NCI-H1048 (cell line): ENCODE results near the gene HSCB.
"Not testable (repeated sequence)": the region's sequence is repeated elsewhere in the genome, so short reads cannot be mapped to it uniquely, and the experiment has no call there.

Experiments
- DNase-seq: peaks from one replicate; lab custom pipeline; 2025; lab: John Stamatoyannopoulos, UW

HSCB gene, protein sequence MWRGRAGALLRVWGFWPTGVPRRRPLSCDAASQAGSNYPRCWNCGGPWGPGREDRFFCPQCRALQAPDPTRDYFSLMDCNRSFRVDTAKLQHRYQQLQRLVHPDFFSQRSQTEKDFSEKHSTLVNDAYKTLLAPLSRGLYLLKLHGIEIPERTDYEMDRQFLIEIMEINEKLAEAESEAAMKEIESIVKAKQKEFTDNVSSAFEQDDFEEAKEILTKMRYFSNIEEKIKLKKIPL

DNA sequence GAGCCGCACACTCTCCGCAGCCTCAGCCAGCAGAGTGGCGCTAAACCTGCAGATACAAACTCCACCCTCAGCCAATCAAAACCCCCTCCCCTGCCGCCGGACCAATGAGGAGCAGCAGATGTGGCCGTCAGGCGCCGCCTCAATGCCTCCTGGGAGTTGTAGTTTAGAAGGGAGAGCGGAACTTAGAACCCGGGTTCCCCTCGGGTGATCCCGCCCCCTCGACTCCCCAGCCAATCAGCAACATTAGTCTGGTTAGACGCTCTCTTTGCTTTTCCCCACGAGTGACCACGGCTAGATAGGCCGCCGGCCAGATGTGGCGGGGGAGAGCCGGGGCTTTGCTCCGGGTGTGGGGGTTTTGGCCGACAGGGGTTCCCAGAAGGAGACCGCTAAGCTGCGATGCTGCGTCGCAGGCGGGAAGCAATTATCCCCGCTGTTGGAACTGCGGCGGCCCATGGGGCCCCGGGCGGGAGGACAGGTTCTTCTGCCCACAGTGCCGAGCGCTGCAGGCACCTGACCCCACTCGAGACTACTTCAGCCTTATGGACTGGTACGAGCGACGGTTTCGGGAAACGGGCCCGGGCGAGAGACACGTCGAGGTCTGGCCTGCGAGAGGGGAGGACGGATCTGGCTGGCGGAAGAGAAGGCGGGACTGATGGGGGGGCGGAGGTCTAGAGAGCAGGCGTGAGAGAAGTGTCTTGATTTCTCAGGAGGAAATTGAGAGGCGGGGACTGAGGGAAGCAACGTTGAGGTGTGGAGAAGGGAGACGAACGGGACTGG is at the start of gene HSCB, which contains the start of gene CHEK2:
TSS of gene HSCB (plus strand) at position 255 of the 777 bp plus-strand sequence. CDS start at position 312, 57 bp downstream.
TSS of gene CHEK2 (minus strand) at position 36 of the 777 bp plus-strand sequence. CDS start 7,099 bp downstream, outside the sequence.
- peak; percentile 95 for DNase-seq

DNA sequence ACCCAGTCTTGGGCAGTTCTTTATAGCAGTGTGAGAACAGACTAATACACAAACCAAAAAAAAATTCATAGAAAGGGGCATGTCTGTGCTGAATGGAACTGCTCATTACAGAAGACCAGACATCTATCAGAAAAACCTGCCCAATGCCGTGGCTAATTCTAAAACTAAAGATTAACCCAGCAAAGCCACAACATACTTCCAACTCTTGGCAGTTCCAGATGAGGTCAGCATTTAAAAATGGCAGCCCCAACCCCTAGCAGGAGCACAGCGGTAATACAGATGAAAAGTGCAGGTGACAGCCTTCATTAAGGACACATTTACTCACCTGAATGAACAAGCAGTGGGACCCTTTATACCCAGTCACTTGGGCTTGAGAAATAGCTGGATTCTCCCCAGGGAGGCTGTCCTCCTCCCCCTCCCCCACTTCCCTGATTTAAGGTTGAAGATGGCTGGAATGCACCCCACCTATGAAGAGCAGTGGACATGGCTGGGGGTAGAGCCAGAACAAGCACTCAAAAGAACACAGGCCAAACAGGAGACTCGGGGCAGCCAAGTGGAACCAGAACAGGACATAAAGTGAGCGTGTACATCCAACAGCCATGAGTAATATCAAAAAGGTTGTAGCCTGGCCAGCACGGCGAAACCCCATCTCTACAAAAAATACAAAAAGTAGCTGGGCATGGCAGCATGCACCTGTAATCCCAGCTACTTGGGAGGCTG is 48.6 kb upstream of the HSCB start:
- DNase-seq: not testable (repeated sequence)

DNA sequence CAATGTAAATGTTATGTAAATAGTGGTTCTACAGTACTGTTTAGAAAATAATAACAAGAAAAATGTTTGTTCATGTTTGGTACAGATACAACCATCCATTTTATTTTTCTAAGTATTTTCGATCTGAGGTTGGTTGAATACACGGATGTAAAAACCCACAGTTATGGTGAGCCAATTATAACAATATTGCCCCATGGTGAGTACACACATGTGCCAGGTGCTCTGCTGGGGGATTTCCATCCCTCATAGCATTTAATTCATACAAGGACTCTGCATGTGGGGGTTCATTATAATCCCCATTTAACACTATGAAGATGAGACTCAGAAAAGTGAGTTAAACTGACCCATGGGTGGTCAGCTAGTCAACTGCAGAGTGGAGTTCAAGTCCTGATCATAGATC is 38.9 kb upstream of the HSCB start:
- DNase-seq: no peak

DNA sequence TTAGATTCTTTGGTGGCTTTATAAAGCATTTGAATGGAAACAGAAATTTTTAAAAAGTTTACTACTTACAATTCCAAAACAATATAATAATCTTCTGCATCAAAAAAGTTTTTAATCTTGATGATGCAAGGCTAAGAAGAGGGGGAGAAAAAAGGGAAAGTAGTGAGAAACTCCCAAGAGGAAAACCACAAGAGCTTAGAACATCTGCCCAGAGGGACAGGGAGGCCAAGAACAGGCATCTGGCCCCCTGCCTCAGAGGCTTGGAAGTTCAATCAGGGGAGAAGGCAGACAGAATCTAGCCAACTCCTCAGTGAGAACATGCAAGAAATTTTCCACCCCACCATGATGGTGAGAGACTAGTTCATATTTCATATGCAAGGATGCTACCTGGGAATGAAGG is 38.4 kb upstream of the HSCB start:
- no peak for DNase-seq

DNA sequence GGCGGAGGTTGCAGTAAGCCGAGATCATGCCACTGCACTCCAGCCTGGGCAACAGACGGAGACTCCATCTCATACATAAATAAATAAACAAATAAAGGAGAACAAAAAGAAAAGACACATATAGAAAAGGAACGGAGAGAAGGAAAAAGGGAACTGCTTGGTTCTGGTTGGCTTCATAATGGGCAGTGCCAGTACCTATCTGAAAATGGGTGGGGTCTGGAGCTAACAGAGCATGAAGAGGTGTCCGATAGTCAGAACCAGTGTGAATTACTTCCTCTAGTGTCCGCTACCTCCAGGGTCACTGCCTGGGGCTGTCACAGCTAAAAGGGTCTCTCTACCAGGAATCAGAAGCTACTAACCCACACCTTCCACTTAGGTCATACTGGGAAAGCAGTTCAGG is 35.0 kb upstream of the HSCB start:
- DNase-seq: no peak

DNA sequence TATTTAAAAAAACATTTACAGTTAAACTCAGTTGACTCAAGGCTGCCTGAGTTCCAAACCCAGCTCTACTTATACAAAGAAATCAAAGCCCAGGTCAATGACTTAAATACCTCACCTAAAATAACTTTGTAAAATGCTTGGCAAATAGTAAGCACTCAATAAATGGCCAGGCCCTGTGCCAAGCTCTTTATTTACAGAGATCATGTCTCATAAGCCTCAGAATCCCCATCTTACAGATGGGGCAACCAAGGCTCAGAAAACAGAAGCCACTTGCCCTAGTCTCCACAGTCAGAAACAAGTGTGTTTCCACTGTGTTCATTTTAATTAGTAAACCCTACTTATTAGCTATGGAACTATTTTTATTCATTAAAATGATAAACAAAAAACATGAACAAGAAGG is 31.7 kb upstream of the HSCB start:
- no peak for DNase-seq

DNA sequence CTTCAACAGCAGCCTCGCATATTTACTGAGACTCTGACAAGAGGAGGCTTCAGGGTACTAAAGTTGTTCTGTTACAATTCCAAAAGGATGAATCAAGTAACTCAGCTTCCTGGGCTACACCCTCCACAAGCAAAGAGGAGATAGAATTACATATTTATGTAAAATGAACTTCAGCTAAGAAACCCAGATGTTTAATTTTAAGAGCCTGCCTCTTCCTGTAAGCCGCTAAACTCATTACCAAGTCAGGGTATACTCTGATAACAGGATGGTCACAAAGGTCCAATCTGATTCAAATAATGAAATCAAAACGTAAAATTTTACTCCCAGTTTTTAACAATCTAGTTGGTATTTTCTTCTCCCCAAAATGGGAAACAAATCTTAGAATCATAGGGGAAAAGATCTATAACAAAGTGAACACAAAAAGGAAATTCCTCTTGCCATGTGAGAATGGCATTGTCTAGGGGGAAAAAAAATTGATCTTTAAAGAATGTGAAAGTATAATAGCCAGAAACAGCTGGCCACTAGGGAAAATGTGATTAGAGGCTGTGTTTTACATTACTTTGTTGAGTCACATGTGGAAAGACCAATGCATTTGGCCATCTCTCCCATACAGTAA is 31.2 kb upstream of the HSCB start:
- DNase-seq: no peak

DNA sequence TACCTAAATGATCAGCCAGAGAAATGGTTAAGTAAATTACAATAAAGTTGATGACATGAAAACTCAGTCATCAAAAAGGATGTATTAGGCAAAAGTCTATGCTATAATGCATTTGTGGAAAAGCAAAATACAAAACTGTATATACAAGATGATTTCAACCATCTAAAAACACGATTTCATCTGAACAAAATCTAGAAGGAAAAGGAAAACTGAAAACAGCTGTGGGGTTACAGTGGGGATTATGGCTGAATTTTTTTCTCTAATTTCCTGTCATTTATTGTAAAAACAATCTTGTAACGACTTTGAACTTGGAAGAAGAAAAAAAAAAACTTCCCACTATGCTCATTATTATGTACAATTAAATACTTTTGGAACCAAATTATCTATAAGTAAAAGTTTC is 30.5 kb upstream of the HSCB start:
- no peak for DNase-seq

DNA sequence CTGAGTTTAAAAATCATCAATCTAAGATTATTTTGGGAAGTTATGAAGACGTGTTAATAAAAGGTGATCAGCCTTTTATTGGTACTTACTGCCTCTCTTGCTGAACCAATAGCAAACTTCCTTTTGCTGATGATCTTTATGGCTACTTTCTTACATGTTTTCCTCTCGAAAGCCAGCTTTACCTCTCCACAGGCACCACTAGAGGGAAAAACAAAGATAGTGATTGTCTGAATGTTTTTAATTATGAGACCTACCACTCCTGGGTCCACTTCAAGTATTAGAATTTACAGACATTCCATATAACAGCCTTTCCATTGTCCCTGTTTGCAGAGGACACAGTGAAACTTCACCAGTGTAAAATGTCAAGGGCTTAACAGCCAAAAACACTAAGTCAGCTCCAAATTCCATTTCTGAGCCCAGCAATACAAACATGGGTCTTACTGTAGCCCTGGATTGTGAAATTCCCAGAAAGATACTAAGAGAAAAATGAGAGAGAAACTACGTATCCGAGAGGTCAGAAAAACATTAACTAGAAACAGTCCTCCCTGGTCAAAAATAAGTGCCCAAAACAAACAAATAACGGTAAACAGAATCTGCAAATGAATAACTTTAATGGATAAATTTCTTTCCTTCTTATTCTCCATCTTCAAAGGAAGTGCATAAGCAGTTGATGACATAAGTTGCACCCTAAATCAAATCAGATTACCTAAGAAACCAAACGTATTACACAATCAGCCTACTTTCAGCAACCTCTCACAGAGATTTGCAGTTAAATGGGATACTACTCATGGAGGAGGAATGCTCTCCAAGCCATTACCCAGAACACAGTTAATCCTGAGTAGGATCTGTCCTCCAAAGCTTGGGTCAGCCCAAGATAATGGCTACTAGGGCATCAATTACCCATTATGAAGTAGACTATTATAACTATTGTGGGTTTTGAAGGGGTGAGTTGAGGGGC is 29.7 kb upstream of the HSCB start:
- DNase-seq: no peak

DNA sequence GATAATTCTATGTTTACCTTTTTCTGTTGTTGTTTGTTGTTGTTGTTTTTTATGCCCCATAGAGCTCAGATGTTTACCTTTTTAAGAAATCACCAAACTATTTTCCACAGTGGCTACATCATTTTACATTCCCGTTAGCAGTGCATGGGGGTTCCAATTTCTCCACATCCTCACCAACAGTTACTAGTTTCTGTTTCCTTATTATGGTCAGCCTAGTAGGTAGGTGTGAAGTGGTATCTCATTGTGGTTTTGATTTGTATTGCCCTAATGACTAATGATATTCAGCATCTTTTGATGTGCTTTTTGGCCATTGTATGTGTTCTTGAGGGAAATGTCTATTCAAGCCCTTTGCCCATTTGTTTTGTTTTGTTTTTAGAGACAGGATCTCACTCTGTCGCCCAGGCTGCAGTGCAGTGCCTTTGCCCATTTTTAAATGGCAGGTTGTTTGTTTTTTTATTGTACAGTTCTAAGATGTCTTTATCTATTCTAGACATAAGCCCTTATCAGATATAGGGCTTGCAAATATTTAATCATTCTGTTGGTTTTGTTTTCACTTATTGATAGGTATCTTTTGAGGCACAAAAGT is 27.7 kb upstream of the HSCB start:
- DNase-seq: no peak

DNA sequence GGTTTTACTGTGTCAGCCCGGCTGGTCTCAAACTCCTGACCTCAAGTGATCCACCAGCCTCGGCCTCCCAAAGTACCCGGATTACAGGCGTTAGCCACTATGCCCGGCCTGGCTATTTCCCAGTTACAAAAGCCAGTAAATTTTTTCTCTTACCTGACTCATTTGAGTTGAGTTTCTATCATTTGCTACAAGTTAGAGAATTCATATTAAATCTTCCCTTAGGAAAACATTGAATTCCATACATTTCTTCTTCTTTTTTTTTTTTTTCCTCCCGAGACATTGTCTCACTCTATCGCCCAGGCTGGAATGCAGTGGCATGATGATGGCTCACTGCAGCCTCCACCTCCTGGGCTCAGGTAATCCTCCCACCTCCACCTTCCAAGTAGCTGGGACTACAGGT is 26.2 kb upstream of the HSCB start:
- no peak for DNase-seq

DNA sequence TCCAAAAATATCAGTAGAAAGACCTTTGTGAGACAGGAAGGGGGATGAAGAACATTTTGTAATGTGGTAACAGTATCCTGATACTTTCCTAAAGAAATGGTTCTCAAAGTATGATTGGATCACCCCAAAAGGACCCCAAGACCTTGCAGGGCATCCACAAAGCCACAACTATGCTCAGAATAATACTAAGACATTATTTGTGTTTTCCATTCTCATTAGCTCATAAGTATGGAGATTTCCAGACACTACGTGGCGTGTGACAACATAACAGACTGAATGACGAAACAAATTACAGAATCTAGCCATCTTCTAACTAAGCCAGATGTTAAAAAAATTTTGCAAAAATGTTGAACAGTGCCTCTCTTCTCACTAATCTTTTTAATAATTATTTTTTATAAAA is 25.2 kb upstream of the HSCB start:
- no peak for DNase-seq

DNA sequence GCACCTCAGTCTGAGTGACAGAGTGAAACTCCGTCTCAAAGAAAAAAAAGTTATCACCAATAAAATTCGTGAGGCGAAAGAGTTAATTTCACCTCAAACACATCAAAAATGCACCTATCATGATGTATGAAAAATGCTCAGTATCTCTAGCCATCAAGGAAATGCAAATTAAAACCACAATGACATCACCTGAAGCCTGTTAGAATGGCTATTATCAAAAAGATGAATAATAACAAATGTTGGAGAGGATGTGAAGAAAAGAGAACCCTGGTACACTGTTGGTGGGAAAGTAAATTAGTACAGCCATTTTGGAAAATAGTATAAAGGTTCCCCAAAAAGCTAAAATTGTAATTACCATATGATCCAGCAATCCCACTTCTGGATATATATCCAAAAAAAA is 23.8 kb upstream of the HSCB start:
- DNase-seq: no peak

DNA sequence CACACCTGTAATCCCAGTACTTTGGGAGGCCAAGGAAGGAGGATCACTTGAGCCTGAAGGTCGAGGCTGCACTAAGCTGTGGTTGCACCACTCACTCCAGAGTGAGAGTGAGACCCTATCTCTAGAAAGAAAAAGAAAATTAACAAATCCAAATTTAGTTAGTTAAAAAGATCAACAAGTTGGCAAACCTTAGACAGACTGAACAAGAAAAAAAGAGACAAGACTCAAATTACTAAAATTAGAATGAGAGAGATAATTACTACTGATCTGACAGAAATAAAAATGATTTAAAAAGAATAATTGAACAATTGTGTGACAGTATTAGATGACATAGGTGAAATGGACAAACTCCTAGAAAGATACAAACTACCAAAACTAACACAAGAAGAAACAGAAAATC is 13.8 kb upstream of the HSCB start:
- DNase-seq: no peak

DNA sequence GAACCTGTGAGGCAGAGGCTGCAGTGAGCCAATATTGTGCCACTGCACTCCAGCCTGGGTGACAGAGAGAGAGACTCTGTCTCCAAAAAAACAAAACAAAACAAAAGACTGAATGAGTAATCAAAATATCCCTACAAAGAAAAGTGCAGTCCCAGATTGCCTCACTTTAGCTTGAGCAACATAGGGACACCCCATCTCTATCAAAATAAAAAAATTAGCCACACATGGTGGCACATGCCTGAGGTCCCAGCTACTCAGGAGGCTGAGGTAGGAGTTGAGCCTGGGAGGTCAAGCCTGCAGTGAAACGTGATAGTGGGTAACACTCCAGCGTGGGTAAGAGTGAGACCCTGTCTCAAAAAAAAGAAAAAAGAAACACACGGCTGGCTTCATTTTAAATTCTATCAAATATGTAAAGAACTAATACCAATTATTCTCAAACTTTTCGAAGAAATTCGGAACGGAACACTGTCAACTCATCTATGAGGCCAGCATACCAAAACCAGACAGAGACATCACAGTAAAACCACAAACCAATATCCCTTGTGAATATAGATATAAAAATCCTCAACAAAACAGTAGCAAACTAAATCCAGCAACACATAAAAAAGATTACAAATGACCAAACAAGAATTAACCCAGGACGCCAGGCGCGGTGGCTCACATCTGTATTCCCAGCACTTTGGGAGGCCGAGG is 13.1 kb upstream of the HSCB start:
- no peak for DNase-seq

DNA sequence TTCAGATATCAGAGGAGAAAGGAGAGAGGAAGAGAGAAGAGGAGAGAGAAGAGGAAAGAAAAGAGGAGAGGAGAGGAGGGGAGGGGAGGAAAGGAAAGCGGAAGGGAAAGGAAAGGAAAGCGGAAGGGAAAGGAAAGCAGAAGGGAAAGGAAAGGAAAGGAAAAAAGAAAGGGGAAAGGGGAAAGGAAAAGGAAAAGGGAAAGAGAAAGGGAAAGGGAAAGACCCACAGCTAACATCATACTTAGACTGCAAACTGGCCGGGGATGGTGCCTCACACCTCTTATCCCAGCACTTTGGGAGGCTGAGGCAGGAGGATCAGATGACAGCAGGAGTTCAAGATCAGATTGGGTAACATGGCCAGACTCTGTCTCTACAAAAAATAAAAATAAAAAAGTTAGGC is 11.7 kb upstream of the HSCB start:
- no peak for DNase-seq

DNA sequence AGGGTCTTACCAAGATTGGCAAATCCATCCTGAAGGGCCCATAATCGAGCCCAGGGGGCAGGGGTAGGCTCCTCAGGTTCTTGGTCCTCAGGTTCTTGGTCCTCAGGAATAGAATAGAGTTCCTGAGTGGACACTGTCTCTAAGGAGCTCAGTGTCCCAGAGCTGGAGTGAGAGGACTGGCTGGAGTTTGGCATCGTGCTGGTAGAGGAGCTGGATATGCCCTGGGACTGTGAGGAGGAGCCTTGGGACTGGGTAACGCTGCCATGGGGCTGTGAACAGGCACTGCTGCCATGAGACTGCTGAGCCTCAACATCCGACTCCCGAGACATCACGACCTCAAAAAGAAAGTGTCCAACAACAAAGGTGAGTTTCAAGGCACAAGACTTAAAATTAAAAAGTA is 7.4 kb upstream of the HSCB start:
- no peak for DNase-seq

DNA sequence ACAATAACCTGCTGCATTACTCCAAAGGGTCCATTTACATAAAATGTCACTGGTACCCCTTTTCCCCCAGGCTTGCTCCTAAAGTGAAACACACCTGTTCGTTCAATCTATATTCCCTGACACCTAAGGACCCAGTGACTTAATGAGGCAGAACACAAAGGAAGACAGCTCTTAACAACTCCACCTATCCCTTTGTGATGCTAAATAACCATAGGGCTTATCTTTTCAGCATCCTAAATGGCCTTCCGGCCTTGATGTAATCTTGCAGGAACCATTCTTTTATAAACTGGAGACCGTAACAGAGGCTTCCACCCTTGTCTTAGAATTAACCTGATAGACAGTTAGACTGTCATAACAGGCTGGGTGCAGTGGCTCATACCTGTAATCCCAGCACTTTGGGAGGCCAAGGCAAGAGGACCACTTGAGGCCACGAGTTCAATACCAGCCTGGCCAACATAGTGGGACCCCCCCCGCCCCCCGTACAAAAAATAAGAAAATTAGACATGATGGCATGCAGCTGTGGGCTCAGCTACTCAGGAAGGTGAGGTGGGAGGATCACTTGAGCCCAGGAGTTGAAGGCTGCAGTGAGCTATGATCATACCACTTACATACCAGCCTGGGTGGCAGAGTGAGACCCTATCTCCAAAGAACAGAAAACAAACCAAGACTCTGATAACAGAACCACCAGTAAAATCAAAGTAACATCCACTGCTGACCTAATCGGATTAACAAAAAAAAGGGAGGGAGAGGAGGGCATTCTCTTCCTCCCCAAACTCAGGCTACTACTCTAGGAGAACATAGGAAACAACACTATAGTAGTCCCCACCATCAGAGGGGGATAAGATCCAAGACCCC is 5.3 kb upstream of the HSCB start:
- DNase-seq: no peak

DNA sequence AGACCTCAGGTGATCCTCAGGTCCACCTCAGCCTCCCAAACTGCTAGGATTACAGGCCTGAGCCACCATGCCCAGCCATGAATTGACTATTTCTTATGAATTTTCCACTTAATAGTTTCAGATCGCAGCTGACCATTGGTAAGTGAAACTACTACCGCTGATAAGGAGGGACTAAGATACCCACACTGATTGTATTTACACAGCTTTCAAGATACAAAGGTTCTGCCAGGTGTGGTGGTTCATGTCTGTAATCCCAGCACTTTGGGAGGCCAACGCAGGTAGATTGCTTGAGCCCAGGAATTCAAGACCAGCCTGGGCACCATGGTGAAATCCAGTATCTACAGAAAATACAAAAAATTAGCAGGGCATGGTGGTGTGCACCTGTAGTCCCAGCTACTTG is 4.1 kb upstream of the HSCB start:
- no peak for DNase-seq
